ENCODE results near the gene ANKRD40. TPM values are rescaled to one million over a fixed set of nuclear protein-coding genes. Genes with fewer than 3 reads are reported as not detected.

ANKRD40 gene
- total and polyA plus RNA-seq, 12 donors = 18.2 to 56.8 (median 42.7) TPM

DNA sequence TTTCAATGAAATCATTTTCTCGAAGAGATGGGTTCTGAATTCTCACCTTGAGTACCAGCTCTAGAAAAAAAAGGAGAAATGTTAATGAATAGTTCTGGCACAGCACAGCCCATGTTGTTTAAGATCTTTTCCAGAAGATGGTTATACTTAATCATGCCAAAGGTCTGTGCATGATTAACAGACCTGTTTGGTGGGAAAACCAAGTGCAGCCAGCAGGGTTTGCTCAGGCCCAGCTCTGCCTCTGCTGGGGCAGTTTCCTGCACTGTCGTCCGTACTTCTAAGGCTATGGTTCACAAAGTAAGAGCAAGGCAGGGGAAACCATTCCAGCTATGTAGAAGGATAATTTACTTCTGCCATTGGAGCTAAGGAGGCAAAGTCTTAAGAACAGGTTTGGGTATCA lies 10.7 kb downstream of the ANKRD40 start:
- peaks cover 0 to 97% (median 62%) of the 10 kb centered on the region in 9 donors for H3K36me3 ChIP-seq
- 81 to 87% methylated on average over 3 of the region's 3 CpGs for WGBS, 2 donors
- intact Hi-C loops (cut with DNase I) = loop anchor here in 8 of 10 donors (5.0 to 10.0 kb wide), 5 partner anchors 145 to 222 kb away; partner anchors contain the start of genes SPATA20 (in 4 of the 8) and RSAD1 (in 1 of the 8)
- H3K4me3 ChIP-seq = no peak overlapping the region
- H3K4me1 ChIP-seq = peaks cover 0 to 39% (median 20%) of the 10 kb centered on the region in 9 donors
- no peak for DNase-seq
- no peak for ATAC-seq
- TF ChIP-seq, protein P1, sequence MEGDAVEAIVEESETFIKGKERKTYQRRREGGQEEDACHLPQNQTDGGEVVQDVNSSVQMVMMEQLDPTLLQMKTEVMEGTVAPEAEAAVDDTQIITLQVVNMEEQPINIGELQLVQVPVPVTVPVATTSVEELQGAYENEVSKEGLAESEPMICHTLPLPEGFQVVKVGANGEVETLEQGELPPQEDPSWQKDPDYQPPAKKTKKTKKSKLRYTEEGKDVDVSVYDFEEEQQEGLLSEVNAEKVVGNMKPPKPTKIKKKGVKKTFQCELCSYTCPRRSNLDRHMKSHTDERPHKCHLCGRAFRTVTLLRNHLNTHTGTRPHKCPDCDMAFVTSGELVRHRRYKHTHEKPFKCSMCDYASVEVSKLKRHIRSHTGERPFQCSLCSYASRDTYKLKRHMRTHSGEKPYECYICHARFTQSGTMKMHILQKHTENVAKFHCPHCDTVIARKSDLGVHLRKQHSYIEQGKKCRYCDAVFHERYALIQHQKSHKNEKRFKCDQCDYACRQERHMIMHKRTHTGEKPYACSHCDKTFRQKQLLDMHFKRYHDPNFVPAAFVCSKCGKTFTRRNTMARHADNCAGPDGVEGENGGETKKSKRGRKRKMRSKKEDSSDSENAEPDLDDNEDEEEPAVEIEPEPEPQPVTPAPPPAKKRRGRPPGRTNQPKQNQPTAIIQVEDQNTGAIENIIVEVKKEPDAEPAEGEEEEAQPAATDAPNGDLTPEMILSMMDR (IDR thresholded peaks at IDR 0.05) = no peak
- H3K9me3 ChIP-seq = no peaks in the 10 kb centered on the region
- peak overlapping the region in 1 of 10 donors; percentile 0 for H3K27ac ChIP-seq
- H3K27me3 ChIP-seq = no peaks in the 10 kb centered on the region

DNA sequence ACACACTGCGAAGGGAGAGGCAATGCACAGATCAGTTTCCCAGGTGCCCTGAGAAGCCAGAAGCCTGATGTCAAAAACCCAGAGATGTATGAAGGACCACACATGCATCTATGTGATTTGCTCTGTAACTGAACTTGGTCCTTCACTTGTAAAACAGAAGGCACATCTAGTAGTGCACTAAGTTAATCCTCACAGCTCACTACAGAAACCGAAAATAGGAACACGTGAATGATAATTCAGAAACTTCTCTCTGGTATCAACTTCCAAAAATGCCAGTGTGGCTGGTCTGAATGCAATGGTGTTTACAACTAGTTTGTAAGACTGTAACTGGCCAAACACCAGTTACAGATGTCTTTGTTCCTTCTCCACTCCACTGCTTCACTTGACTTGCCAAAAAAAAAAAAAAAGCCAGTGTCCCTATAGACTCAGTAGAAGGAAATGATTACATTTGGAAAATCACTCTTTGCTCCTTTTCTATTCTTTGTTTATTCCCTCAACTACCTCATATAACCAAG lies 11.3 kb downstream of the ANKRD40 start:
- Histone ChIP-seq H3K27me3 (no peaks in the 10 kb centered on the region), H3K4me1 (peaks cover 0 to 44% (median 20%) of the 10 kb centered on the region in 9 donors), H3K4me3 (no peak overlapping the region), H3K36me3 (peaks cover 0 to 97% (median 62%) of the 10 kb centered on the region in 9 donors), H3K27ac (peak overlapping the region in 1 of 10 donors; percentile 0), H3K9me3 (no peaks in the 10 kb centered on the region)
- intact Hi-C loops (cut with DNase I) = loop anchor here in 8 of 10 donors (5.0 to 10.0 kb wide), 5 partner anchors 144 to 222 kb away; partner anchors contain the start of genes SPATA20 (in 4 of the 8) and RSAD1 (in 1 of the 8)
- 67 to 71% methylated on average over 3 of the region's 3 CpGs for WGBS, 2 donors
- TF ChIP-seq, protein P1 (IDR thresholded peaks at IDR 0.05) = no peak
- DNase-seq (no peak), ATAC-seq (peak in 3 of 8 donors; percentile 31 to 67 (median 48))

DNA sequence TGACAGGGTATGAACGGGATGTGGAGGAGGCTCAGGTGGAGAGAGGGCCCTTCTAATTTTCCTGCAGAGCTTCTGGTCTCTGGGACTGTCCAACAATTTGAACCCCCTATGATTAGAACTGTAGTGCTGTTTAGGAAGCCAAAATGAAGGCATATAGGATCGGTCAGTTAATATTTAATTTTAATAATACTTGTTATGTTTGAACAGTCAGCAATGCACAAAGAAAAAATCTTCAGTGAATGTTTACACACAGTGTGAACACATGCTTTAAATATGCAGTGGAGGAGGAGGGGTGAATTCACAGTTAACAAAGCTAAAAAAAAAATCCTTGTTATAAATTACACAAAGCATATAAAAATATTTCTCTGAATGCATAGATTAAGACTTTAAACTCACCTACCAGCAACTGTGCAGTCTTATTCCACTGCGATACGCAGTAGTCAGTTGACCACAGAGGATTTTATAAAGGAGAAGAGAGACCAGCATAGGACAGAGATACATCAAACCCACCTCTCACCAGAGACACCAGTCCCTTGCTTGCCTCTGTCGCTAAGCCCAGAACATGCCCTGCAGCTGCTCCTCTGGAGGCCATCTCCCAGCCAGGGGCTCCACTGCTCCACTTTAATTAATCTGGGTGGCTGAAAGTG lies 14.6 kb downstream of the ANKRD40 start:
- intact Hi-C loops (cut with DNase I) = loop anchor here in 4 of 10 donors (5.0 to 10.0 kb wide), 5 partner anchors 66 to 218 kb away; partner anchors contain the start of gene RSAD1 (in 1 of the 4)
- H3K27me3 ChIP-seq = no peaks in the 10 kb centered on the region
- peaks cover 0 to 48% (median 29%) of the 10 kb centered on the region in 9 donors for H3K4me1 ChIP-seq
- ATAC-seq (no peak), DNase-seq (no peak)
- TF ChIP-seq, protein P1 (IDR thresholded peaks at IDR 0.05) = no peak
- no peaks in the 10 kb centered on the region for H3K9me3 ChIP-seq
- 90 to 92% methylated on average over 5 of the region's 5 CpGs for WGBS, 2 donors
- H3K36me3 ChIP-seq = peaks cover 0 to 65% (median 46%) of the 10 kb centered on the region in 9 donors
- H3K27ac ChIP-seq = no peak overlapping the region
- no peak overlapping the region for H3K4me3 ChIP-seq

DNA sequence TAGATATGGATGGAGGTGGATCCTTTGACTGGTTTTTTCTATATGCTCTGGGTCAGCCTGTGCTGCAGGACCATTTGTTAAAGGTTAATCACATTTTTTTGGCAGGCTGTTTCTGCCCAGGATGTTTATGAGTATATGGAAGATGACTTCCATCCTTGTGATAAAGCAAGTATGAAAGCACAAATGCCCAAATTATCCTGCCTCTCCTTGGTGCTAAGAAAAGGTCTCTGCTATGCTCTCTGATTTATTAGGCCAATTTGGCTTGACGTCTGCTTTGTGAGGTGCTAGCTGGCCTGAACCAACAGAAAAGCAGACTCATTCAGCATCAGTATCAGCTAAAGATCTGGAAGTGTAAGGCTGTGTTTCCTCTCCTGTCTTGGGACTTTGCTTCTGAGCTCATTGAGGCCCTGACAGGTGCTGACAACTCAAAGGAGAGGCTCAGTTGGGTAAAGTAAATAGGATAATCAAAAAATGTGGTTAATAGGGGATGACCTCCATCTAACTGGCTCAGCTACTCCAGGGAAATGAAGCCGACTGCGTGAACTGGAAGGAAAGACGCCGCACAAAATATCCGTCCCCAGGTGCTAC lies 15.2 kb downstream of the ANKRD40 start:
- ATAC-seq (no peak), DNase-seq (no peak)
- 84 to 85% methylated on average over 6 of the region's 6 CpGs for WGBS, 2 donors
- H3K4me3 ChIP-seq = no peak overlapping the region
- H3K36me3 ChIP-seq = peaks cover 0 to 59% (median 46%) of the 10 kb centered on the region in 9 donors
- intact Hi-C loops (cut with DNase I) = loop anchor here in 4 of 10 donors (5.0 to 10.0 kb wide), 5 partner anchors 65 to 218 kb away; partner anchors contain the start of gene RSAD1 (in 1 of the 4)
- TF ChIP-seq, protein P1 (IDR thresholded peaks at IDR 0.05) = no peak
- H3K9me3 ChIP-seq = no peaks in the 10 kb centered on the region
- H3K27me3 ChIP-seq = no peaks in the 10 kb centered on the region
- H3K4me1 ChIP-seq = peaks cover 0 to 43% (median 25%) of the 10 kb centered on the region in 9 donors
- no peak overlapping the region for H3K27ac ChIP-seq
